NCI-H1417 (cell line): ENCODE measurements around the gene ZFAND3.

ENCODE experiments used
- DNase-seq, 3 experiments: peaks; one replicate each; lab custom pipeline; 2025; lab: John Stamatoyannopoulos, UW

The ZFAND3 gene

DNA sequence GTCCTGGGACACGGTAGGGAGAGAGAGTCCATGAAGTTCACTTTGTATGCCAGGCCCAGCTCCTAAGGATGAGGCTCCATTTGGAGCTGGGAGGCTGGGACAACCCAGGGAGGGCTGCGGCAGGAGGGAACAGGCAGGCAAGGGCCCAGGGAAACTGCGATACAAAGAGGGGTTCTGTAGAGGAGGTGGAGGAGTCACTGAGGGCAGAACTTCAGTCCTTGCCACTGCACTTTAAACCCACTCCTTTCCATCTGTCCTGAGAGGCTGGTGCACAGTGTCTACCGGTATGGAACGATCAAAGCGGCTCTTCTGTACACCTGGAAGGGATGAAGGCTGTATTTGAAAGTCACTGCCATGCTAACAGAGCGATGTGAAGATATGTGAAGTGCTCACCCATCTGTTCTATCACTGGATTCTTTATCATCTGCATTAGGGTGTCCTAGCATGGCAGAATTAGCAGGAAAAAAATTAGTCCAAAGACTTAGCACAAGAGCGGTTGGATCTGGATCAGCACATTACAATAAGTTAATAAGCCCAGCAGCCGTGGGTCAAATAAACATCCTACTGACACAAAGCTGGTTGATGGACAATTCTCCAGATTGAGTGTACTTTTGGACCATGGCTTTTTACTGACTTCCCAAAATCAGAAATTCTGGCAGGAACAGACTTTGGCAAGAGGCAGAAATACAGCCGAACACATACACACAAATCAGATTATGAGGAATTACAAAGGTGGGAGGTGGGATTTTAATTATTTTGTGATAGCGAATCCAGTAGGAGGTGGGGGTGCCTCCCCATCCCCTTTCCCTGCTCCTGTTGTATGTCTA lies 20.9 kb upstream of the ZFAND3 start:
- DNase-seq: no peak

DNA sequence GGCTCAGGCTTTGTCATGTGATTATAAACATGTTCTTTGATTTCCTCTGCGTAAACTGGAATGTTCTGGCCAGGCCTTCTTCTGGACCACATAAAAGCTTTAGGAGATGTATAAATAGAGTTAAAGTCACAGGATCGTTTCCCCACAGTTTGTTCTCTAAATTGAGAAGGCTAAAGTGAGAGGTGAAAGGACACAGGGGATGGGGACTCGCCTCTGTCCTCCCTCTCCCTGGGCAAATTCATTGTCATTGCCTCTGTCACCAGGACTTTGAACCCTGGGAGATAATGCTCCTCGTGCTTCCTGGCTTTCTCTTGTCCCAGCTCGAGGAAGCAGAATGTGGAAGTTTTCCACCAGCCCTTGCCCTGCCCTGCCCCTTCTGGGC lies 20.3 kb upstream of the ZFAND3 start:
- DNase-seq: no peak

- no peak for DNase-seq
These were observed 18.6 kb upstream of the ZFAND3 start for GRCh38 chr6:37800703-37801604.

GRCh38 chr6:37801605-37801940 lies 18.0 kb upstream of the ZFAND3 start:
- DNase-seq: no peak

DNA sequence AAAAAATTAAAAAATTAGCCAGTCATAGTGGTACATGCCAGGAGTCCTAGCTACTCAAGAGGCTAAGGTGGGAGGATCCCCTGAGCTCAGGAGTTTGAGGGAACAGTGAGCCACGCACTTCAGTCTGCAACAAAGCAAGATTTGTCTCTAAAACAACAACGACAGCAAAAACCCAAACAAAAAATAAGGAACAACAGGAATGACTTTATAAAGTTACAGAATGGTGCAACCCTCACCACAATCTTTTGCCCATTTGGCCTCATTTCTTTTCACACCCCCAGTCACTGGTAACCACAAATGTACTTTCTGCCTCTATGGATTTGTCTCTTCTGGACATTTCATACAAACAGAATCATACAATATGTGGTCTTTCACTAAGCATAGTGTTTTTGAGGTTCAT lies 16.7 kb upstream of the ZFAND3 start:
- no peak for DNase-seq

DNA sequence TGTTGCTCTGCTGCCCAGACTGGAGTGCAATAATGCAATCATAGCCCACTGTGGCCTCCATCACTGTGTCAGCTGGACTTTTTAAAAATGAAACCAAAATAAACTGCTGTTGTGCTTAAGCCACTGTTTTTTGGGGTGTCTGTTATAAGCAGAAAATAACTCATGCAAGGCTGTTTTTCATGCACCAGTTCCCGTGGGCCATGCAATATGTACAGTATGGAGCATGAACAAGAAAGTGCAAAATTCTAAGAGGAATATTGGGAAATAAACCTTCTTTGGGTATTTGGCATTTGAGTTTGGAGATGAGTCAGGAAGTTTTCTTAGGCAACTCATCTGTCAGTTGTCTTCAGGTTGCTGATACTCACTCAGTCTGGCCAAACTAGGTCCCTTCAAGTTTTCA lies 14.9 kb upstream of the ZFAND3 start:
- DNase-seq: no peak

GRCh38 chr6:37806213-37806612 lies 13.3 kb upstream of the ZFAND3 start:
- no peak for DNase-seq

DNA sequence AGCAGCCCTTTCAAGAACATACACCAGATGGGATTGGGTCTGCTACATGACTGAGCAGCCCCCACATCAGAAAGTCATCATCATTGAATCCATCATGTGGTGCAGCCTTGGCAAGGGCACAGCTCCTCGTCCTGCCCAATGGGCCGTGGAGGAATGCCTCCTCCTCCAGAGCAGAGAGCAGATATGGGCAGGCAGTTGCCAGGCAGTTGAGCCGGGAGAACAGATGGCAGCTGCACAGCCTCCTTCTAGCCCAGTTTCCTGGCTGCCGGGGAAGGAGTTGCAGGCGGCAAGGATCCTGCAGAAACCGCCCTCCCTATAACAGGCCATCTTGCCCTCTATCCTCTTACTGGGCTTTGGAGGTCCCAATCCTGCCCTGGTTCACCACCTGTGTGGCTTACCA lies 11.9 kb upstream of the ZFAND3 start:
- peak in 1 of 3 experiments; percentile 15 for DNase-seq

GRCh38 chr6:37809197-37809543 lies 10.4 kb upstream of the ZFAND3 start:
- no peak for DNase-seq

DNA sequence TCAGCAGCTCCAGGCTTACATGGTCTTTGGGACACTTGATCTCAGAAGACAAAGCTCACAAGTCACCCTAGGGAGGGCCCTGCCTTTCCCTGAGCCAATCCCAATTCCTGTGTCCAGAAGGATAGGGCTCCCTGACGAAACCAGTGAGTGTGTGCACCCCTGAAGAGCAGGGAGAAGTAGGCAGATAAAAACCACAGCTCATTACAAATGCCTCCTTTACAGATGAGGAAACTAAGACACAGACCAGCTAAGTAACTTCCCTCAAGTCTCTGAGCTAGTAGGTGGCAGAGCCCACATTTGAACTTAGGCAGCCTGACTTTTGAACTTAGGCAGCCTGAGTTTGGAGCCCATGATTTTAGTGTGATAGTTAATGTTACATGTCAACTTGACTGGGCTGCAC lies 6.7 kb upstream of the ZFAND3 start:
- no peak for DNase-seq

DNA sequence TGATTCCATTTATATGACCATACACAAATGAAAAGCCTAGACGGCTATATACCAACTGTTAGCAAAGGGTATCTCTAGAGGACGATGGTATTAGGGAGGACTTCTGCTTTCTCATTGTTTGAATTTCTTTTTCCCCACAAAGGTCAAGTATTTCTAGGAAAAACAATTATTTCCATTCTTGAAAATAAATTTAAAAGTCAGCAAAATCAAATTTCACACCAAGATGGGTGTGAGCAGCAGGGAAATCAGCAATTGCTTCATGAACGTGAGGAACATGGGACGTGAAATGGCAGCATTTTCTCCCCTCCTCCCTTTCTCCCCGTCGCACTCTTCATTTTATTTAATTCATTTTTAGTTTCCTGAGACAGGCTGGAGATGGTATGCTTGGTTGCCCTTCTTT lies 5.2 kb upstream of the ZFAND3 start:
- DNase-seq: no peak

- peak in 1 of 3 experiments; percentile 32 for DNase-seq
These were observed 2.7 kb upstream of the ZFAND3 start for GRCh38 chr6:37816599-37817375.

DNA sequence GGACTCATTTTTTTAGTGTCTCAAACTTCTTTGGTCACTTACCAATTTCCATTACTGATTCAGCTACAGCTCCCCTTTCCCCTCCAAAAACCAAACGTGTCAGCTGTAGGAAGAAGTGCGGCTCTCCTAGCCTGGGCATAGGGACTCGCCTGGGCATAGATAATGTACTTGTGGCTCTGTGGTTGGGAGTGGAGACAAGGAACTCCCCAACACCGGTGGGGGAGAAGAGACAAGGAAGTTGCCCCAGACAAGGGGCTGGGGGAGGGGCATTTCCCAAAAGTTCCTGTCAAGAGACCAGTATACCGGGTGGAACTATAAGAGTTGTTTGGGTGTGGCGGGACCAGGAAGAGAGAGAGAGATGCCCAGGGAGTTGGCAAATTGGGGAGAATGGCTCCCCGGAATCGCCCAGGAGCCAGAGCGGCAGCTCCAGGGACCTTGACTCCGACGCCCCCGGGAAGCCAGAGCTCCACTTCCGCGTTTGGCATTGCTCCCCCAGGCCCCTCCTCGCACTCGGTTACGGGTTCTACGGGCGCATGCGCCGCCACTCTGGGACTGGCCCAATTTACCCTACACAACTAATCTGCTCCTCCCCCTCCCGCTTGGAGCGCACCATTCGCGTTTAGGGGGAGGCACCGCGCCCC lies 871 bp upstream of the ZFAND3 start:
- DNase-seq: peak; percentile 97 to 99 (median 99)

- DNase-seq: peak in 2 of 3 experiments; percentile 35 to 63
These were observed 533 bp downstream of the ZFAND3 start for GRCh38 chr6:37819802-37820717.

DNA sequence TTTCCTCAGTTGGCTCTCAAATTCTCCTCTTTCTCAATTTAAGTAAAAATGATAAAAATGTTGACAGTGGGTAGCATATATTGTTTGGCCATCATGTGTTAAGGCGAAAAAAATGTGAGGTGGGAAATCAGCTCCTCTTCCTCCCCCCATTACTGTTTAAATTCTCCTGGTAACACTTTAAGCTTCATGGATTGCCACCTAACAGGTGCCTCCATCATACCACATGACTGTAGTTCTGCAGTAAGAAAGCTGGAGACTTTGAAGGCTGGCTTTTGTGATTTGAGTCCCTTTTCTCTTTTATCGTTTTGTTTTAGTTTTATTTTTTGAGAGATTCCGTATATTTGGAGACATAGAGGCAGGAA lies 1.2 kb downstream of the ZFAND3 start:
- DNase-seq: peak in 1 of 3 experiments; percentile 42

GRCh38 chr6:37821446-37821845 lies 1.9 kb downstream of the ZFAND3 start:
- no peak for DNase-seq

DNA sequence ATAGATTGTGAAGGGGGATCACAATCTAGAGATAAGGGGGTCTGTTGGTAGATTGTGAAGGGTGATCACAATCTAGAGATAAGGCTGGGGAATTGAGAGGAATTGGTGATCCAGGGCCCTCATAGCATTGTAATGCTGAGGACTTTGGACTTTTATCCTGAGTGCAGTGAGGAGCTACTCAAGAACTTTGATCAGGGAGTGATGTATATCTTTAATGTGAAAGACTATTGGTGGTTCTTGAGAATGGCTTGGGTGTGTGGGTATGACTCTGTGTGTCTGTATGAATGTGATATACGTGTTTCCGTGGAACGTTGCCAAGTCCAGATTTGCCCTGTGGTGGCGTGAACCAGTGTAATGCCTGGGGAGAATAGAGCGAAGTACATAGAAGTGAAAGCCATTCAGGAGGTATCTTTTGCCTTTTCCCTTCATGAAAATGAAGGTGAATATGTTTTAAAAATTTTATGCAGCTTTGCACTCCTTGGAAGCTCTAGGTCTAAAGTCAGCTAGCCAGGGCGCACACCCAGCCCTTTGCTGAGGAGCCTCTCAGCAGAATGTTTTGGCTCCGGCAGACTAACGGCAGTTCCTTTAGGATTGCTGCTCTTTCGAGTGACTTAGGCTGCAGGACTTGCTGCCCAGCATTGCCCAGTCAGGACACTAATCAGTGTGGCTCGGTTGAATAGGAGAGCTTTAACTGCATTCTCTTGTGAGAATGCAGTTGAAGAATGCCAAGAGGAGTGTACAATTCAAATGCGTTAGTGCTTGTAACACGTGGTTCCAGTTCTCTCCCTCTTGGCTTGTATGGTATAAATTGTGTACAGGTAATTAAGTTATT lies 3.5 kb downstream of the ZFAND3 start:
- DNase-seq: peak in 1 of 3 experiments; percentile 9

DNA sequence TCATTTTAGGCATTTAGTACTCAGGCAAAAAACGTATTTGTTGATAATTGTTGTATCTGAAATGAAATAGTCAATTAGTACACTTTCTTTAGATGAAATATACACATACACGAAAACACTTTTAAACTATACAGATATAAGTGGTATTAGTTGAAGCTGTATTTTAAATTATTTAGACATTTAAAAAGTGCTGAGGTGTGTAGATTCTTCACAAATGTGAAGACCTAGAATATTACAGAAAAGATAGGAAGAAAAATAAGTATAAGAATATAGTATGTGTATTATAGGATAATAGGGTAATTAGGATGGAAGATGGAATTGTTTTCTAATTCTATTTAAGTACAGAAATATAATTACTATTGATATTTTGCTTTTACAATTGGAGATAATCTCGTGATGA lies 4.6 kb downstream of the ZFAND3 start:
- no peak for DNase-seq

GRCh38 chr6:37826188-37826587 lies 6.7 kb downstream of the ZFAND3 start:
- DNase-seq: no peak

DNA sequence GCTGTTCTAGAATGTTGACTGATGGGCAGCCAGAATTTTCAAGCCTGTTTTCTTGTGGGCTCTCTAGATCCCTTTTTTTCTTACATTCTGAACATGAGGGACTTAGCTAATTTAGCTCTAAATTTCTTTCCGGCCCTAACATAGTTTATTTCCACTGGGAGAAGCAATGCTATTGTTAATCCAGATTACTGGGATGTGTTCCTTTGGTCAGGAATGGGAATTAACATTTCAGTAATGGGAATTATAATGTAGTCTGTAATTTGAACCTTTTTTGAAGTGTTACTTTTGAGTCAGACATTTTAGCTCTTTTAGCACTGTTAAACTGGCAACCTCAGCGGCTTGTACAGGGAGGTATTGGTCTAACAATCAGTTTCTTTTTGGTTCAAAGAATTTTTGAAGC lies 7.5 kb downstream of the ZFAND3 start:
- no peak for DNase-seq
